ENCODE results near the gene RLIM. TPM values are rescaled to one million over a fixed set of nuclear protein-coding genes. Genes with fewer than 3 reads are reported as not detected.

The RLIM gene
- total and polyA plus RNA-seq, 12 donors, result 5.0 to 37.6 (median 31.9) TPM

- WGBS, 2 donors, result 86 to 91% methylated on average over 1 of the region's 1 CpG
- ATAC-seq, result no peak
These were observed 67.4 kb downstream of the RLIM start for GRCh38 chrX:74546984-74547383.

GRCh38 chrX:74545880-74546523 is 68.4 kb downstream of the RLIM start:
- H3K27ac ChIP-seq, result no peak overlapping the region
- TF ChIP-seq CTCF (IDR thresholded peaks at IDR 0.05), result no peak
- ATAC-seq (no peak), DNase-seq (no peak)
- peaks cover 0 to 7% (median 0%) of the 10 kb centered on the region in 7 donors for H3K27me3 ChIP-seq
- no peaks in the 10 kb centered on the region for H3K36me3 ChIP-seq
- intact Hi-C loops (cut with DNase I), result loop anchor here in 3 of 10 donors (5.0 to 10.0 kb wide), 2 partner anchors 164 to 691 kb away; partner anchors contain the start of gene XIST (in 2 of the 3)
- WGBS, 2 donors, result 83 to 89% methylated on average over 1 of the region's 1 CpG
- no peak overlapping the region for H3K4me3 ChIP-seq
- peaks cover 0 to 4% (median 0%) of the 10 kb centered on the region in 9 donors for H3K4me1 ChIP-seq
- H3K9me3 ChIP-seq, result no peaks in the 10 kb centered on the region

More at GRCh38 chrX:74546984-74547383, 67.4 kb downstream of the RLIM start:
- Histone ChIP-seq H3K36me3 (no peaks in the 10 kb centered on the region), H3K4me1 (peaks cover 0 to 4% (median 0%) of the 10 kb centered on the region in 9 donors), H3K27me3 (peaks cover 0 to 7% (median 0%) of the 10 kb centered on the region in 7 donors), H3K4me3 (no peak overlapping the region), H3K27ac (no peak overlapping the region), H3K9me3 (no peaks in the 10 kb centered on the region)
- TF ChIP-seq CTCF (IDR thresholded peaks at IDR 0.05), result no peak
- intact Hi-C loops (cut with DNase I), result loop anchor here in 3 of 10 donors (5.0 to 10.0 kb wide), 2 partner anchors 165 to 692 kb away; partner anchors contain the start of gene XIST (in 2 of the 3)
- no peak for DNase-seq

GRCh38 chrX:74540635-74541249 is 73.7 kb downstream of the RLIM start:
- intact Hi-C loops (cut with DNase I), result loop anchor here in 2 of 10 donors (10.0 kb wide), 1 partner anchor 686 kb away; the partner anchor contains the start of gene XIST (in 2 of the 2)
- Histone ChIP-seq H3K4me1 (peaks cover 0 to 12% (median 6%) of the 10 kb centered on the region in 9 donors), H3K9me3 (no peaks in the 10 kb centered on the region), H3K27me3 (peaks cover 0 to 32% (median 0%) of the 10 kb centered on the region in 7 donors), H3K4me3 (no peak overlapping the region), H3K27ac (no peak overlapping the region), H3K36me3 (no peaks in the 10 kb centered on the region)
- DNase-seq (no peak), ATAC-seq (no peak)
- 89 to 90% methylated on average over 2 of the region's 2 CpGs for WGBS, 2 donors
- TF ChIP-seq CTCF (IDR thresholded peaks at IDR 0.05), result no peak

GRCh38 chrX:74536832-74537371 is 77.5 kb downstream of the RLIM start:
- whole genome bisulfite sequencing, 2 donors, result 13 to 24% methylated on average over 13 to 26 of the region's 26 CpGs
- DNase-seq, result peak in 1 of 2 donors; percentile 34
- Histone ChIP-seq H3K4me1 (peaks cover 0 to 16% (median 6%) of the 10 kb centered on the region in 9 donors), H3K27ac (peak overlapping the region; percentile 74 to 94 (median 87)), H3K36me3 (no peaks in the 10 kb centered on the region), H3K4me3 (peak overlapping the region; percentile 25 to 61 (median 56)), H3K9me3 (no peaks in the 10 kb centered on the region), H3K27me3 (peaks cover 0 to 34% (median 0%) of the 10 kb centered on the region in 7 donors)
- peak in 1 of 9 donors; percentile 13 for TF ChIP-seq CTCF (IDR thresholded peaks at IDR 0.05)
- intact Hi-C loops (cut with DNase I), result loop anchor here in 7 of 10 donors (2.0 to 10.0 kb wide), 6 partner anchors 115 to 244 kb away; partner anchors contain the start of gene SLC16A2 (in 5 of the 7)
- ATAC-seq, result peak; percentile 45 to 73 (median 63)

Data from heart right ventricle (tissue), 16 donors.